Activated CD4-positive, alpha-beta T cell treated with anti-CD3 and anti-CD28 coated beads for 24 hours (primary cell): Measurements from ENCODE around the gene HYAL3.
"Not testable (repeated sequence)": the region's sequence is repeated elsewhere in the genome, so short reads cannot be mapped to it uniquely, and the experiment has no call there.

Experiments
- DNase-seq, 2 donors: peaks; one replicate each; pipeline ENCODE4 v3.0.0-alpha.2; 2020; ENCODE audit warnings: low read depth in 2 of 2

Gene HYAL3

GRCh38 chr3:50258029-50258680 lies 41.0 kb downstream of the HYAL3 start:
- DNase-seq: no peak

- no peak for DNase-seq
Observed at GRCh38 chr3:50256978-50257890, 42.0 kb downstream of the HYAL3 start.

GRCh38 chr3:50255251-50255615 lies 44.0 kb downstream of the HYAL3 start:
- DNase-seq: no peak

GRCh38 chr3:50254577-50255250 lies 44.5 kb downstream of the HYAL3 start:
- DNase-seq: no peak

GRCh38 chr3:50251220-50251619 lies 48.0 kb downstream of the HYAL3 start:
- DNase-seq: no peak

GRCh38 chr3:50250514-50250913 lies 48.7 kb downstream of the HYAL3 start:
- no peak for DNase-seq

GRCh38 chr3:50249457-50249856 lies 49.7 kb downstream of the HYAL3 start:
- DNase-seq: no peak

GRCh38 chr3:50248387-50248786 lies 50.8 kb downstream of the HYAL3 start:
- no peak for DNase-seq

- peak; percentile 71 to 73 for DNase-seq
Observed at GRCh38 chr3:50246517-50246954, 52.7 kb downstream of the HYAL3 start.

GRCh38 chr3:50245831-50246516 lies 53.2 kb downstream of the HYAL3 start:
- DNase-seq: peak; percentile 95

- no peak for DNase-seq
Observed at GRCh38 chr3:50245251-50245745, 53.9 kb downstream of the HYAL3 start.

- DNase-seq: not testable (repeated sequence)
Observed at GRCh38 chr3:50244813-50245212, 54.4 kb downstream of the HYAL3 start.

GRCh38 chr3:50243543-50243895 lies 55.7 kb downstream of the HYAL3 start:
- no peak for DNase-seq

- no peak for DNase-seq
Observed at GRCh38 chr3:50242851-50243542, 56.2 kb downstream of the HYAL3 start.
